ENCODE results near the gene IST1.
"Not testable (repeated sequence)": the region's sequence is repeated elsewhere in the genome, so short reads cannot be mapped to it uniquely, and the experiment has no call there.

Gene IST1

DNA sequence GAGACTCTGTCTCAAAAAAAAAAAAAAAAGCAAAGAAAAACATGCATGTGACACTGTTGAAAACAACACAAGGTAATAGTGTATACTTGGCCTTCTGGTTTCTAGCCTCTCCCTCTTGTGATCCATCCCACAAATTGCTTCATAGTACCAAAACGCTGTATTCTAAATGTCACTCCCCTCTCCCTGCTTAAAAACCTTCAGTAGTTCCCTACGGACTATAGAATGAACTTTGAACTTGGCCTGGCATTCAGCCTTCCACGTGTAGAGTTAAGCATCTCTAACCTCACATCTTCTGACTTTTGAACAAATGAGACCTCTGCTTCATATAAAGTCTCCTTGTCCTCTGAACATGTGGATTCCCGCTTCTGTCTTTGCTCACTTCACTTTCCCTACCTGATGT is 16.4 kb upstream of the IST1 start:
- DNase-seq (ENCODE audit: low read depth, low spot score), result no peak
- no peak overlapping the region for H3K27ac ChIP-seq

DNA sequence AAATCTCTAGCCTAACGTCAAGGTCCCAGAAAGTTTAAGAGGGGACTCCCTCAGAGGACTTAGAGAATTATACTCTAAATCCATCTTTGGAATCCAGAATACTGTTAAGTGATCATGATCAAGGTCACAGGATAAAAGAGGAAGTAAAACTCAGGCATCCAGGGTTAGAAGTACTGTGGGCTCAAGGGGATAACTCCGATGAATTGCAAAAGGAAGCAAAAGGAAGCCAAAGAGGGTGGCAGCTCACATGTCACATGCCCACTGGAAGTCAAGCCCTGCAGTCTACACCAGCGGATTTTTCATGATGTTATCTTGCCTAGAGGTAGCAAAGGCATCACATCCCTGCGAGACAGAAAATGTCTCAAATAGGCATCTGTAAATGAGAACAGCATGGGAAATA is 15.2 kb upstream of the IST1 start:
- DNase-seq (ENCODE audit: low read depth, low spot score), result no peak
- H3K27ac ChIP-seq, result no peak overlapping the region

DNA sequence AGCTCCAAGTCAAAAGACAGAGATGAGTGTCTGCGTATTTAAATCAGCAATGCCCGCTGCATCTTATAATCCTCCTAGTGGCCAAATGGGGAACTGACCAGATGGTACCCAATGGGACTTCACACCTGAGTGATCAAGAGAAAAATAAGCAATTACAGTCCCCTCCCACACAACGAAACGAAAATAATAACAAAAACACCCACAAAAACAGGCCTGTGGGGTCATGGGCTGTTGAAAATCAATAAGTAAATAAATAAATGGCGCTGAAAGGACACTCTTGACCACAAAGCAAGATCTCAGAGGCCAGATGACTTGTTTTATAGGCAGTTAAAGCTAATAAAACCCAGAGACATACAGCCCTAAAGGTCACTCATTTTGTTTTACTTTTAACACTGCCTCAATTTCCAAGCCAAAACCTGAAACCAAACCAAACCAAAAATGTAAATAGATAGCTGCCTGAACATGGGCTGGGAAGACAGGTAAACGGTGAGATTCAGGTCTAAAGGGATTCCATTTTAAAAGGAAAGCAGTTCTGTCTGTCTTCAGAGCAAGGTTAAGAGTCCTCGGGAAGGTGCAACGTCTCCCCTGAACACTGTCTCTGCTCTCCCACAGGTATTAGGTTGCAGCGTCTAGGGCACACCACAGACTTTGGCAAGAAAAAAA is 12.7 kb upstream of the IST1 start:
- H3K27ac ChIP-seq, result peak overlapping the region; percentile 55
- DNase-seq (ENCODE audit: low read depth, low spot score), result no peak

DNA sequence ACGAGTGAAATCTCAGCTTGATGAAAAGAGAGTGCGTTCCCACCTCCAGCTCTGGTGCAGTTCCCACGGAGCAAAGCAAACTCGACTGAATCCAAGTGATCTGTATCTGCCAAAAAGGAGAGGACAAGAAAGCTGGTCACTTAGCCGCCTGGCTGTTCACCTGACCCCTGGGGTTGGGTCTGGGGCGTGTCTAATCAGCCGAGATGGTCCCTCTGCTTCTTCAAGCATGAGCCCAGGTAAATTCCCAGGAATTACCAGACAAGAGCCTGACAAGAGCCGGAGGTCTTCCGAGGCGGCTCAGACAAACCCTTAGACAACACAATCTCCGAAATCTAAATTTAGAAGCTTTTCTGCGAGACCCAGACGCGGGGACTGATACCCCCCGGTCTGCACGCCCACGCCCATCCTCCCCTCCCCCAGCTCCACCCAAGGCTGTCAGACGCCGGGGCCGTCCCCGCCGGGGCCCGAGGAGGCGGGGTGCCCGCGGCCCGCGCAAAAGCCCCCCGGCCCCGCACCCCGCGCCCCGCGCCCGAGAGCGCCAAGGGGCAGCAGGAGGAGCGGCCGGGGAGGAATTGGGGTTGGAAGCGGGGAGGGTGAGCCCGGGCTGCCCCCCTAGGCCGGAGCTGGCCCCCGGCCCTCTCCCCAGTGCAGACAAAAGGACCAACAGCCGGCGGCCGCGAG is 12.0 kb upstream of the IST1 start:
- peak overlapping the region; percentile 55 for H3K27ac ChIP-seq
- DNase-seq (ENCODE audit: low read depth, low spot score), result no peak

DNA sequence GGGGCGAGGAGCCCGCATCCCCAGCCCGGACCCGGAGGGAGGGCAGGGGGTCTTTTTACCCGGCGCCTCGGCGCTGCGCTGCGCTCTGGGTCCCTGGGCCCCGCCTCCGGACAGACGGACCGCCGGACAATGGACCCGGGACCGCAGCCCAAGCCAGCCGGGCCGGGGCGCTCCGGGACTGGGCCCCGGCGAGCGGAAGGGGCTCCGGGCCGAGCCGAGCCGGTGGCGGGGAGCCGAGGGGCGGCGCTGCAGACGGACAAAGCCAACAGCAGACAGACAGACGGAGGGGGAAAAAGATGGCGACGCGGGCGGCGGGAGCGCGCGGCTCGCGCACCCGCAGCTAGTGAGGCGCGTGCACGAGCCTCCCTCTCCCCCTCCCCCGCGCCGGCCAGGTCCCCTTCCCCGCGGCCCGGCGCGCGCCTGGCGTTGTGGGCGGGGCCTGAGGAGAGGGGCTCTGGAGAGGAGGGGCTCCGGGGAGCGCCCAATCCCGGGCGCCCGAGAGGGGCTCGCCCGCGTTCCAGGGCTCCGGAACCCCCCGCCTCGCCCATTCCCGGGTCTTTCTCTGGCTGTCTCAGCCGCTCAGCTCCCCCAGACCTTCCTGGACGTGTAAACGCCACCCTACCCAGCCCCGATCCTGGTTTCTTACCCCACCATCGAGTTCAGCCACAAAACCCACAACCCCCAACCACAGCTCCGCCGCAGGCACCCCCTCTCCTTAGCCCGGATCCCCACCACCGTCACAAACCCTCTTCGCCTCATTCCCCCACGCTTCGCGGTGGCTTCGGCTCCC is 11.3 kb upstream of the IST1 start, which contains the start of gene ZNF821:
TSS of gene ZNF821 (minus strand) at position 334 of the 790 bp plus-strand sequence. CDS start 4,236 bp downstream, outside the sequence.
- peak; percentile 8 for DNase-seq (ENCODE audit: low read depth, low spot score)
- peak within 1 kb of the TSS; percentile 55 for H3K27ac ChIP-seq

DNA sequence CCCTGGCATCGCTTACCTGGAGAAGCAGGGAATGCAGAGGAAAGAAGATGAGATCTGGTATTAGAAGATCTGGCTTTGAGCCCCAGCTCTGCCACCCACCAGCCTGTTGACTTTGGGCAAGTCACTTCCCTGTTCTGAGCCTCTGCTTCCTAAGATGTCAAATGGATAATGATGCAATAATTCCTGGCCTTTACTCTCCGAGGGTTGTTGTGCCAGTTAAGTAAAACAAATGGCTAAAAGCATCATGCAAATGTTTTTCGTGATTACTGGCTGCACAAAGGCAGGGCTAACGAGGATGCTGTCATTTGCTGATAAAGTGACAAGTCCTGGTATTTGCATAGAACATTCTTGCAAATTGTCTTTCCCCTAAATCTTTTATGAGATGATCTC is 10.1 kb upstream of the IST1 start:
- DNase-seq (ENCODE audit: low read depth, low spot score), result no peak
- H3K27ac ChIP-seq, result peak overlapping the region; percentile 4

DNA sequence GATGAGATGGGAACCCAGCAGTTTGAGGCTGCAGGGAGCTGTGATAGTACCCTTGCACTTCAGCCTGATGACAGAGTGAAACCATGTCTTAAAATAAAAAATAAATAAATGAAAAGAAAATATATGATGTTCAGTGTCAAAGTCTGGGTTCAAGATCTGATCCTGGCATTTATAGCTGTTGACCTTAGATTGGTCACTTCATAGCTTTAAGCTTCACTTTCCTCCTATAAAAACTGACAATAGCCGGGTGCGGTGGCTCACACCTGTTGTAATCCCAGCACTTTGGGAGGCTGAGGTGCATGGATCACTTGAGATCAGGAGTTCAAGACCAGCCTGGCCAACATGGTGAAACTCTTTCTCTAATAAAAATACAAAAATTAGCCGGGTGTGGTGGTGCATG is 6.2 kb upstream of the IST1 start:
- no peak for DNase-seq (ENCODE audit: low read depth, low spot score)
- H3K27ac ChIP-seq, result no peak overlapping the region

DNA sequence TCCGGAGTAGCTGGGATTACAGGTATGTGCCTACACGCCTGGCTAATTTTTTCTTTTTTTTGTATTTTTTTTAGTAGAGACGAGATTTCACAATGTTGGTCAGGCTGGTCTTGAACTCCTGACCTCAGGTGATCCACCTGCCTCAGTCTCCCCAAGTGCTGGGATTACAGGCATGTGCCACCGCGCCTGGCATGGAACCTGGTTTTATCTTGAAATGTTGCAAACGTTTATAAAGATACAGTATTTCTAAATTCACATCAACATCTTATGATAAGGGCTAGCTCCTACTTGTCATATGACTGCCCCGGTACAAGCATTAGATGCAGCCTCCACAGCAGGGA is 1.5 kb upstream of the IST1 start:
- H3K27ac ChIP-seq, result peak overlapping the region; percentile 96
- DNase-seq (ENCODE audit: low read depth, low spot score), result no peak

DNA sequence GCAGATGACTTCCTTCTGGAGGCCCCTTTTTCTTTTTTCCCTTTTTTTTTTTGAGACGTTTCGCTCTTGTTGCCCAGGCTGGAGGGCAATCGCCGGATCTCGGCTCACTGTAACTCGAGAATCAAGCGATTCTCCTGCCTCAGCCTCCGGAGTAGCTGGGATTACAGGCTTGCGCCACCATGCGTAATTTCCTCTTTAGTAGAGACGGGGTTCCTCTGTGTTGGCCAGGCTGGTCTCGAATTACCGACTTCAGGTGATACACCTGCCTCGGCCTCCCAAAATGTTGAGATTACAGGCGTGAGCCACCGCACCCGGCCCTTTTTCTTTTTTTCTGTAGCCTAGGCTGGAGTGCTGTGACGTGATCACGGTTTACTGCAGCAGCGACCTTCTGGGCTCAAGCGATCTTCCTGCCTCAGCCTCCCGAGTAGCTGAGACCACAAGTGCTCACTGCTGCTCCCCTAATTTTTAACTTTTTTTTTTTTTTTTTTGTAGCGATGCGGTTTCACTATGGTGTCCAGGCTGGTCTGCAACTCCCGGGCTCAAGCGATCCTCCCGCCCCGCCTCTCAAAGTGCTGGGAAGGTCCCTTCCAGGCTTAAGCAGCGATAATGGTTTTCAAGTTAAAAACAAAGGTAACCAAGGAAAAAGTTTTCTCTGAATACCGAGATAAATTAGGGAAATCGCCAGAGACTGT is 956 bp upstream of the IST1 start:
- peak; percentile 6 for DNase-seq (ENCODE audit: low read depth, low spot score)
- H3K27ac ChIP-seq, result peak overlapping the region; percentile 96

DNA sequence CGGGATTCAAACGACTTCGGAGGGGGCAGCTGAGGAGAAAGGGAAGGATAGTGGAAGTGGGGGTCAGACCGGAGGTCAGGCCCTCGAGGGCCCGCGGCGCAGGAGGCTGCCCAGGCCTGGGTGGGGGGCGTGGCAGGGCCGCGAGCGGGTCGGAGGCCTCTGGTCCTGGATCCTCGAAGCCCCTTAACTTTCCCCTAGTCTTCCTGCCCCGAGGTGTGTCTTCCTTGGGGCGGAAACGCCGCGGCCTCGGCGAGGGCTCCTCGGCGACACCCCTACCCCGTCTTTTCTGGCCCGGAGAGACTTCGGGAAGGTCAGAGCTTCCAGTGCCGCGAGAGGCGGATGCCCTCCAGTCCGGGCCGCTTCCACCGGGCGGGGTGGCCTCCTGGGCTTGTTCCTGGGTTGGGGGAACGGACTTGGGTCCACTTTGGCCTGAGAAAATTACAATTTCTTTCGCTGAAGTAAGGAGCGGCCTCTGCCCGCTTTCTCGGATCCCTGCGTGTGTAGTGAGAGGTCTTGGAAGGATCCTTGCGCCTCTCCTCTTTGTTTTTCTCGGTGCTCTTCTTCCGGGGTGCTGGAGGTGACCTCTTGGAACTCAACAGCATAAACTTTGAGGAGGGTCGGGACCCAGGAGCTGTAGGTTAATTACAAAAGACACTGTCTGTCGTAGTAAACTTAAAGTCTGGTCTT is 491 bp downstream of the IST1 start:
- peak overlapping the region; percentile 96 for H3K27ac ChIP-seq
- DNase-seq (ENCODE audit: low read depth, low spot score), result no peak

DNA sequence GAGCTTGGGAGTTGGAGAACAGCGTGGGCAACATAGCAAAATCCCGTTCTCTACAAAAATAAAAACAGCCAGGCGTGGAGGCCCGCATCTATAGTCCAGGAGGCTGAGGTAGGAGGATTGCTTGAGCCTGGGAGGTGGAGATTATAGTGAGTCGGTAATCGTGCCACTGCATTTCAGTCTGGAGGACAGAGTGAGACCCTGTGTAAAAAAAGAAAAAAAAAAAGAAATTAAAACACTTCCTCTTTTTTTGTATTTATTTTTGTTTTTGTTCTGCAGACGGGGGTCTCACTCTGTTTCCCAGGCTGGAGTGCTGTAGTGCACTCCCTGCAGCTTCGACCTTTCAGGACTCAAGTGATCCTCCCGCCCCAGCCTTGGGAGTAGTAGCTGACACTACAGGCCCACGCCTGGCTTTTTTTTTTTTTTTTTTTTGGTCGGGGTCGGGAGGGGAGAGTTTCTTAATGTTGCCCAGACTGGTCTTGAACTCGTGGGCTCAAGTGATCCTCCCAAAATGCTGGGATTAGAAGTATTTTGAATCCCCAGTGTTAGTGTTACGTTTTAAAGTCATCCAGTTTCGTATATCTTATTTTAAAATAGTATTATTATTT is 1.5 kb downstream of the IST1 start:
- peak overlapping the region; percentile 96 for H3K27ac ChIP-seq
- no peak for DNase-seq (ENCODE audit: low read depth, low spot score)

DNA sequence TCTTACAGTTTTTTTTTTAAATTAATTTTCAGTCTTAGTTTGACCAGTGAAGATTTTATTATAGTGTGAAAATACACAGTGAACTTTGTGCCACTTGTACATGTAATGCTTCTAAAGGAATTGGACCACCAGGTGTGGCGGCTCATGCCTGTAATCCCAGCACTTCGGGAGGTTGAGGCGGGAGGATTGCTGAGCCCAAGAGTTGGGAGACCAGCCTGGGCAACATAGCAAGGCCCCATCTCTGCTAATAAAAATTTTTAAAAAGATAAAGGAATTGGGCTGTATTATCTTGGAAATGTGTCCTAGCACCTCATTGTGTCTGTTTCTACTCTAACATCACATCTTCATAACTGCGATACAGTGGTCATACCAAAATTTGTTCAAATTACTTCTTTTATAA is 3.8 kb downstream of the IST1 start:
- no peak for DNase-seq (ENCODE audit: low read depth, low spot score)
- no peak overlapping the region for H3K27ac ChIP-seq

DNA sequence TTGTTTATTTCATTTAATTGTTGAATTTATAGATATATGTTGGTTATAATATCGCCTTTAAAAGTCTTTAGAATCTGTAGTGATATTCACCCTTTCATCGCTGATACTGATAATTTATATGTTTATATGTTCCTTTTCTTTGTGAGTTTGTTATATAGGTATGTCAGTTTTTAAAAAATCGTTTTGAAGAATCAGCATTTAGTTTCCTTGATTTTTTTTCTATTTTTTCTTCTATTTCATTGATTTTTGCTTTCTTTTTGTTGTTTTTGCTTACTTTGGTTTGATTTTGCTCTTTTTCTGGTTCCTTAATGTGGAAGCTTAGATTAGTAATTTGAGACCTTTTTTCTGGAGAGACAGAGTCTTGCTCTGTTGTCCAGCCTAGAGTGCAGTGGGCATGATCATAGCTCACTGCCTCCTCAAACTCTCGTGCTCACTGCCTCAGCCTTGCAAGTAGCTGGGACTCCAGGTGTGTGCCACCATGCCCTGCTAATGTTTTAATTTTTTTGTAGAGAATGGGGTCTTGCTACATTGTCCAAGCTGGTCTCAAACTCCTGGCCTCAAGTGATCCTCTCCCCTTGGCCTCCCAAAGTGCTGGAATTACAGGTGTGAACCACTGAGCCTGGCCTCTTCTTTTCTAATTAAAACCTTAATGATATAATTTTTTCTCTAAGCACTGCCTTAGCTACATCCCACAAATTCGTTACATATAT is 7.5 kb downstream of the IST1 start:
- H3K27ac ChIP-seq, result no peak overlapping the region
- no peak for DNase-seq (ENCODE audit: low read depth, low spot score)

DNA sequence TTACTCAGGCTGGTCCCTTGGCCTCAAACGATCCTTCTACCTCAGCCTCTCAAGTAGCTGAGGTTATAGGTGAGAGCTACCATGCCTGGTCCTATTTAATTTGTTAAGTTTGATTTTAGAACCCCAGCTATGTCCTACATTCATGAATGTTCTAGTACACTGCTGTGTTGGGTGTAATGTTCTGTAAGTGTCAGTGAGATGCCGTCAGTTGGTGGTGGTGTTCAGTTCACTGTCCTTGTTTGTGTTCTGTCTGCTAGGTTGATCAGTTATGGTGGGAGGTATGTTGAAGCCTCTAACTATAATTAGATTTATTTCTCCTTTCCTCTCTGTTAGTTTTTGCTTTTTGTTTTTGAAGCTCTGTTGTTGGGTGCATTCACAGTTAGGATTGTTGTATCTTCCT is 8.3 kb downstream of the IST1 start:
- H3K27ac ChIP-seq, result no peak overlapping the region
- no peak for DNase-seq (ENCODE audit: low read depth, low spot score)

DNA sequence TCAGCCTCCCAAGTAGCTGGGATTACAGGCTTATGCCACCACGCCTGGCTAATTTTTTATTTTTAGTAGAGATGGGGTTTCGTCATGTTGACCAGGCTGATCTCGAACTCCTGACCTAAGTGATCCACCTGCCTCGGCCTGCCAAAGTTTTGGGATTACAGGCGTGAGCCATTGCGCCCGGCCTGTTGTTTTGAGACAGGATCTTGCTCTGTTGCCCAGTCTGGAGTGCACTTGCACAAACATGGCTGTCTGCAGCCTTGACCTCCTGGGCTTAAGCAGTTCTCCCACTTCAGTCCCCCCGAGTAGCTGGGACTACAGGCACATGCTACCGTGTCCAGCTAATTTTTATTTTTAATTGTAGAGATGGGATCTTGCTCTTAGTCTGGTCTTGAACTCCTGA is 8.9 kb downstream of the IST1 start:
- no peak overlapping the region for H3K27ac ChIP-seq
- no peak for DNase-seq (ENCODE audit: low read depth, low spot score)

DNA sequence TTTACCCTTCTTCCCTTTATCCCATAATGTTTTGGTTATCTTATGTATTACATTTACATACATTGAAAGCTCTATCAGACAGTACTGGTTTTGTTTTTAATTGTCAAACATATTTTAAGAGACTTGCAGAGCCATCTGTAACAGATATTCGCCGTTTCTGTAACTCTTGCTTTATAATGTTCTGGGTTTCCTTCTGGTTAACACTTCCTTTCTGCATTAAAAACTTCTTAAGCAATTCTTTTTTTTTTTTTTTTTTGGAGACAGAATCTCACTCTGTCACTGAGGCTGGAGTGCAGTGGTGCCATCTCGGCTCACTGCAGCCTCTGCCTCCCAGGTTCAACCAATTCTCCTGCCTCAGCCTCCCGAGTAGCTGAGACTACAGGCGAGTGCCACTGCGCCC is 10.4 kb downstream of the IST1 start:
- DNase-seq (ENCODE audit: low read depth, low spot score); H3K27ac ChIP-seq: not testable (repeated sequence)

DNA sequence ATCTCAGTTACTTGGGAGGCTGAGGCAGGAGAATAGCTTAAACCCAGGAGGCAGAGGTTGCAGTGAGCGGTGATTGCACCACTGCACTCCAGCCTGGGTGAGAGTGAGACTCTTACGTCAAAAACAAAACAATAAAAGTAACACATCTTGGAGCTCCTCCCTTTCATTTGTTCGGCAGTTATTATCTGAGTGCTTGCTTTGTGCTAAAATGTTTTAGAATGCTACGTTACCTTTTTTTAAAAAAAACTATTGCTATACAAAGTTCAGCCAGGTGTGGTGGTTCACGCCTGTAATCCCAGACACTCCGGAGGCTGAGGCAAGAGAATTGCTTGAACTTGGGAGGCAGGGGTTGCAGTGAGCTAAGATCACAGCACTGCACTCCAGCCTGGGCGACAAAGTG is 15.8 kb downstream of the IST1 start:
- no peak overlapping the region for H3K27ac ChIP-seq
- DNase-seq (ENCODE audit: low read depth, low spot score), result no peak

DNA sequence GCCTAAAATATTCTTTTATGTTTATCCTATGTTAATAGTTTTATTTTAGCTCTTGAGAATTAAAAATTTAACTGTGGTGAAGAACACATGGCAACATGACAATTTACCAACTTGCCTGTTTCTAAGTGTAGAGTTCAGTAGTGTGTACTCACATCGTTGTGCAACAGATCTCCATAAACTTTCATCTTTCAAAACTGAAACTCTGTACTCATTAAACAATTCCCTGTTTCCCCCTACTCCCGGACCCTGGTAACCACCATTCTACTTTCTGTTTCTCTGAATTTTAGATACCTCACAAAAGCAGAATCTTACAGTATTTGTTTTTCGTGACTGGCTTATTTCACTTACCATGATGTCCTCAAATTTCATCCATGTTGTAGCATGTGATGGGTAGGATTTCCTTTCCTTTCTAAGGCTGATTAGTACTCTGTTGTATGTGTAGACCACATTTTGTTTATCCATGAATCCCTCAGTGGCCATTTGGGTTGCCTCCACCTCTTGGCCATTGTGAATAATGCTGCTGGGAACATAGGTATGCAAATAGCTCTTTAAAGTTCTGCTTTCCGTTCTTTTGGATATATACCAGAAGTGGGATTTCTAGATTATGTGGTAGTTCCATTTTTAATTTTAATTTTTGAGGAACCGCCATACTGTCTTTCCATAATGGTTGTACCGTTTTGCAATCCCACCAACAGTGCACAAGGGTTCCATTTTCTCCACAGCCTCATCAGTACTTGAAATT is 17.4 kb downstream of the IST1 start:
- DNase-seq (ENCODE audit: low read depth, low spot score), result no peak
- no peak overlapping the region for H3K27ac ChIP-seq

DNA sequence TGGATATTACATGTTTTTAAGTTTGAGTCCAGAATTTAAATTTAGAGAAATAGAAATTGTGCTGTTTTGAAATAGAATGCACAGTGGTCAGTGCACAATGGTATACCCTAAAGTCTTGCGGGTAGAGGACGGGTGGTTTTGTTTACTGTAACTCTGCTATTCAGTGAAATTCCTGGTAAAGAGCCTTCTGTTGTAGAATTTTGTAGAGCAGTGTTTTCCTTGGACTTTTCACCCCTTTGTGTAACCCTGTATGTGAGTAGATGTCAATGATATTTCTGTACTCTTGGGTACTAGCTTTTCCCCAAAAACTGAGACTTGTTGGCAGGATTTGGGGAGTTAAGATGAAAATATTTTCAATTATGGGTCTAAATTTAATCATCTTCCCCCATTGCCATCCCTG is 19.5 kb downstream of the IST1 start:
- H3K27ac ChIP-seq, result no peak overlapping the region

More for the DNA sequence above, 19.5 kb downstream of the IST1 start:
- no peak for DNase-seq (ENCODE audit: low read depth, low spot score)
